A549 (cell line): ENCODE results near the gene LTA4H. TPM values are rescaled to one million over a fixed set of nuclear protein-coding genes. Genes with fewer than 3 reads are reported as not detected.
"Not testable (repeated sequence)": the region's sequence is repeated elsewhere in the genome, so short reads cannot be mapped to it uniquely, and the experiment has no call there.

Source experiments
- ATAC-seq, 2 experiments: fragments of 200-7000 bp in 1 of 2; fragments of >200 bp in 1 of 2; cut with Nextera tagmentation in 1 of 2; cut with Tn5 transposase in 1 of 2; 3 replicates each; pipeline versions ENCODE4 v1.8.0 to v1.9.1; 2018 to 2020; ENCODE audit warnings: mild to moderate bottlenecking in 1 of 2, moderate library complexity in 1 of 2
- CTCF ChIA-PET: fragments of 300-600 bp; sonication (Branson Sonifier 250); formaldehyde crosslinking; extraction: SDS; loops from one replicate; lab custom pipeline; 2021; ENCODE audit warnings: antibody characterized with exemption, inconsistent platforms; lab: Yijun Ruan, JAX
- POLR2A ChIA-PET: fragments of 350-600 bp; formaldehyde crosslinking; extraction: SDS; loops from one replicate; lab custom pipeline; 2021; ENCODE audit warnings: antibody characterized with exemption, inconsistent platforms; lab: Yijun Ruan, JAX
- DNase-seq, 2 experiments: peaks; one replicate each; pipeline versions ENCODE4 v3.0.0 to v3.0.0-alpha.2; 2011 to 2016; ENCODE audit warnings: low read depth in 1 of 2, low spot score in 1 of 2
- FAIRE-seq: peaks from 2 replicates; lab custom pipeline; 2011; peaks lifted over from hg19 to GRCh38; lab: Jason Lieb, UNC
- H3K27ac ChIP-seq, 2 experiments: fragments of >200 bp; sonication (Bioruptor Twin); formaldehyde crosslinking; 3 replicates each; pipeline ENCODE4 v1.5.1; 2016 to 2017
- H3K4me1 ChIP-seq: fragments of >200 bp; sonication (Bioruptor Twin); formaldehyde crosslinking; 3 replicates; pipeline ENCODE4 v1.6.1; 2016
- H3K4me2 ChIP-seq: fragments of >200 bp; sonication (Bioruptor Twin); formaldehyde crosslinking; 3 replicates; pipeline ENCODE4 v1.6.1; 2016
- H3K4me3 ChIP-seq: fragments of >200 bp; sonication (Bioruptor Twin); formaldehyde crosslinking; 3 replicates; pipeline ENCODE4 v1.5.1; 2016
- H3K9me3 ChIP-seq: fragments of >200 bp; sonication (Bioruptor Twin); formaldehyde crosslinking; 3 replicates; pipeline ENCODE4 v1.6.1; 2016
- CBX2 ChIP-seq: fragments of 200-600 bp; sonication (generic); IDR thresholded peaks from 2 replicates; pipeline ENCODE4 v1.6.1; 2016; ENCODE audit warnings: low read depth, mild to moderate bottlenecking, borderline replicate concordance
- CHD2 ChIP-seq: fragments of 150-350 bp; IDR thresholded peaks from 2 replicates; pipeline ENCODE4 v1.6.1; 2014; ENCODE audit warnings: low read length; ENCODE audit not compliant: partially characterized antibody
- CHD4 ChIP-seq: fragments of 200-600 bp; sonication (generic); IDR thresholded peaks from 2 replicates; pipeline ENCODE4 v1.6.1; 2016; ENCODE audit warnings: antibody characterized with exemption, mild to moderate bottlenecking, borderline replicate concordance
- EHF ChIP-seq: fragments of 250-450 bp; sonication (Bioruptor Pico); IDR thresholded peaks from 2 replicates; pipeline ENCODE4 v1.5.0; 2020; ENCODE audit warnings: mild to moderate bottlenecking
- ELK1 ChIP-seq: fragments of 150-350 bp; IDR thresholded peaks from 2 replicates; pipeline ENCODE4 v1.6.1; 2014; ENCODE audit warnings: low read depth, mild to moderate bottlenecking, low read length
- ESRRA ChIP-seq: fragments of 150-350 bp; IDR thresholded peaks from 2 replicates; pipeline ENCODE4 v1.6.1; 2014; ENCODE audit warnings: mild to moderate bottlenecking, low read length, borderline replicate concordance
- FOXS1 ChIP-seq: fragments of 250-450 bp; sonication (Bioruptor Pico); IDR thresholded peaks from 2 replicates; pipeline ENCODE4 v1.5.0; 2020; ENCODE audit warnings: mild to moderate bottlenecking, moderate library complexity
- GATA3 ChIP-seq: IDR thresholded peaks from 2 replicates; pipeline ENCODE4 v1.6.1; 2012; ENCODE audit warnings: borderline replicate concordance
- HEYL ChIP-seq: fragments of 250-450 bp; sonication (Bioruptor Pico); IDR thresholded peaks from 2 replicates; pipeline ENCODE4 v1.8.0; 2021; ENCODE audit warnings: mild to moderate bottlenecking, moderate library complexity
- HOXB5 ChIP-seq: fragments of 250-450 bp; sonication (Bioruptor Pico); IDR thresholded peaks from 2 replicates; pipeline ENCODE4 v1.5.0; 2020; ENCODE audit warnings: mild to moderate bottlenecking, moderate library complexity
- KDM5A ChIP-seq: fragments of 200-600 bp; sonication (generic); IDR thresholded peaks from 2 replicates; pipeline ENCODE4 v1.6.1; 2016; ENCODE audit warnings: antibody characterized with exemption, mild to moderate bottlenecking
- NFE2L2 ChIP-seq: fragments of 150-350 bp; conservative IDR thresholded peaks from 2 replicates; pipeline ENCODE4 v1.6.1; 2014; ENCODE audit warnings: low read length
- NPAS2 ChIP-seq: fragments of 250-450 bp; sonication (Bioruptor Pico); IDR thresholded peaks from 2 replicates; pipeline ENCODE4 v1.8.0; 2022; ENCODE audit warnings: mild to moderate bottlenecking, moderate library complexity, borderline replicate concordance
- POLR2A ChIP-seq: IDR thresholded peaks from 2 replicates; pipeline ENCODE4 v1.6.1; 2012; ENCODE audit warnings: mild to moderate bottlenecking, low read length
- RAD21 ChIP-seq, 2 experiments: fragments of >200 bp in 1 of 2; sonication (Bioruptor Twin) in 1 of 2; formaldehyde crosslinking in 1 of 2; IDR thresholded peaks in 1 of 2; conservative IDR thresholded peaks in 1 of 2; 2 replicates in 1 of 2; 3 replicates in 1 of 2; pipeline ENCODE4 v1.6.1; 2012 to 2018; ENCODE audit warnings: inconsistent platforms in 1 of 2
- RARB ChIP-seq: fragments of 250-450 bp; sonication (Bioruptor Pico); IDR thresholded peaks from 2 replicates; pipeline ENCODE4 v1.8.0; 2021; ENCODE audit warnings: mild to moderate bottlenecking, moderate library complexity
- RCOR1 ChIP-seq: fragments of 150-350 bp; IDR thresholded peaks from 2 replicates; pipeline ENCODE4 v1.6.1; 2014; ENCODE audit warnings: antibody characterized with exemption, low read length, low read depth
- RNF2 ChIP-seq: fragments of 200-600 bp; sonication (generic); IDR thresholded peaks from 2 replicates; pipeline ENCODE4 v1.6.1; 2016; ENCODE audit warnings: low read depth, mild to moderate bottlenecking, antibody characterized with exemption, moderate library complexity, borderline replicate concordance
- SMC3 ChIP-seq: fragments of >200 bp; sonication (Bioruptor Twin); formaldehyde crosslinking; IDR thresholded peaks from 3 replicates; pipeline ENCODE4 v1.6.1; 2018; ENCODE audit warnings: inconsistent platforms
- SREBF2 ChIP-seq: fragments of 450-650 bp; IDR thresholded peaks from 2 replicates; pipeline ENCODE4 v1.6.1; 2014; ENCODE audit warnings: mild to moderate bottlenecking, moderate library complexity
- TP53 ChIP-seq: fragments of 250-450 bp; sonication (Bioruptor Pico); IDR thresholded peaks from 2 replicates; pipeline ENCODE4 v1.5.0; 2021; ENCODE audit warnings: mild to moderate bottlenecking, moderate library complexity
- USF2 ChIP-seq: fragments of 450-650 bp; IDR thresholded peaks from 2 replicates; pipeline ENCODE4 v1.6.1; 2014; ENCODE audit warnings: antibody characterized with exemption
- ZC3H11A ChIP-seq: fragments of 450-650 bp; IDR thresholded peaks from 2 replicates; pipeline ENCODE4 v1.6.1; 2014; ENCODE audit warnings: antibody characterized with exemption, mild to moderate bottlenecking
- ZNF302 ChIP-seq: fragments of 250-450 bp; sonication (Bioruptor Pico); IDR thresholded peaks from 2 replicates; pipeline ENCODE4 v1.9.0; 2021; ENCODE audit warnings: inconsistent platforms, mild to moderate bottlenecking, moderate library complexity
- WGBS: methylation state at CpG from one replicate; pipeline ENCODE4 v1.1.6; 2017; ENCODE audit errors: missing lambda C conversion rate; 5-methylcytosine and 5-hydroxymethylcytosine counted together
- polyA plus RNA-seq, 4 experiments: library from polyadenylated mRNA; depleted of rRNA in 3 of 4; stranded (reverse); fragments of >200 nt; fragmentation: RNase III in 1 of 4; extraction: RNeasy Plus Mini Kit Qiagen cat#74134 plus additional on column Dnase treatment in 1 of 4; gene quantifications; 2 replicates in 3 of 4; 3 replicates in 1 of 4; pipeline ENCODE4 v1.2.3, GENCODE V29; 2011 to 2017
- TF ChIP-seq, protein P1 (sequence below): fragments of >200 bp; sonication (Bioruptor Twin); formaldehyde crosslinking; IDR thresholded peaks from 3 replicates; pipeline ENCODE4 v1.5.1; 2016
- TF ChIP-seq, protein P2 (sequence below): fragments of >200 bp; sonication (Bioruptor Twin); formaldehyde crosslinking; IDR thresholded peaks from 2 replicates; pipeline ENCODE4 v1.6.1; 2016

Gene LTA4H
- polyA plus RNA-seq, 2 of the 4 experiments (the other 2 are of a cell fraction) = 126 to 174 TPM

GRCh38 chr12:96068111-96068510 lies 32.7 kb upstream of the LTA4H start:
- no peak overlapping the region for H3K27ac ChIP-seq
- ATAC-seq = no peak
- H3K4me3 ChIP-seq = no peak overlapping the region
- no peak overlapping the region for H3K4me2 ChIP-seq
- H3K4me1 ChIP-seq = peaks cover 5% of the 10 kb centered on the region; the same call in 2 of the 3 replicates
- CTCF ChIA-PET = interaction anchor here (6.8 to 8.8 kb wide), 2 partner anchors 147 to 449 kb away, joined by 64 to 90 read pairs; no protein-coding TSS in a partner anchor
- no peaks in the 10 kb centered on the region for H3K9me3 ChIP-seq
- no peak for DNase-seq
- no peak for FAIRE-seq
- POLR2A ChIA-PET = no interaction called here
- WGBS = 84% methylated on average over 5 of the region's 5 CpGs
- TF ChIP-seq KDM5A (no peak), ESRRA (no peak), CHD4 (no peak), RNF2 (no peak), TP53 (CRISPR knock-in tag) (no peak), NFE2L2 (no peak), HOXB5 (CRISPR knock-in tag) (no peak), ELK1 (no peak), ZC3H11A (no peak)

GRCh38 chr12:96065776-96066175 lies 30.4 kb upstream of the LTA4H start:
- ATAC-seq, DNase-seq, H3K4me1 ChIP-seq, H3K4me3 ChIP-seq, POLR2A ChIA-PET, H3K27ac ChIP-seq, H3K4me2 ChIP-seq, H3K9me3 ChIP-seq, FAIRE-seq: not testable (repeated sequence)
- CTCF ChIA-PET = interaction anchor here (1.4 to 8.8 kb wide), 4 partner anchors 147 to 451 kb away, joined by 5 to 90 read pairs (median 36); no protein-coding TSS in a partner anchor
- WGBS = 84% methylated on average over 3 of the region's 3 CpGs

DNA sequence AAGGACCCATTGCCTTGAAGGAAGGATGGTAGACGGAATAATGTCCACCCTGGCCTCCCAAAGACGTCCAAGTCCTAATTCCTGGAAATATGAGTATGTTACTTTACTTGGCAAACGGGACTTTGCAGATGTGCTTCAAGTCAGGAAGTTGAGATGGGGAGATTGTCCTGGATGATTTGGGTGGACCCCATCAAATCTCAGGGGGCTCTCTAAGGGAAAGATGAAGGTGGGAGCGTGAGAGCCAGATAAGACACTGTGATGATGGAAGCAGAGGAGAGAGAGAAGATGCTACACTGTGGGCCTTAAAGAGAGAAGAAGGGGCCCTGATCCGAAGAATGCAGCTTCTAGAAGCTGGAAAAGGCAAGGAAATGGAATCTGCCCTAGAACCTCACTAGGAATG lies 29.6 kb upstream of the LTA4H start:
- Histone ChIP-seq H3K27ac (no peak overlapping the region), H3K4me3 (no peak overlapping the region), H3K4me2 (no peak overlapping the region), H3K4me1 (no peaks in the 10 kb centered on the region), H3K9me3 (no peaks in the 10 kb centered on the region)
- ATAC-seq (no peak), FAIRE-seq (no peak), DNase-seq (no peak)
- 72% methylated on average over 5 of the region's 5 CpGs for WGBS
- POLR2A ChIA-PET = no interaction called here
- TF ChIP-seq RAD21 (conservative IDR thresholded peaks at IDR 0.05 in 1 of 2, IDR thresholded peaks at IDR 0.05 in 1 of 2) = no peak
- TF ChIP-seq SMC3 = no peak
- TF ChIP-seq, protein P1, sequence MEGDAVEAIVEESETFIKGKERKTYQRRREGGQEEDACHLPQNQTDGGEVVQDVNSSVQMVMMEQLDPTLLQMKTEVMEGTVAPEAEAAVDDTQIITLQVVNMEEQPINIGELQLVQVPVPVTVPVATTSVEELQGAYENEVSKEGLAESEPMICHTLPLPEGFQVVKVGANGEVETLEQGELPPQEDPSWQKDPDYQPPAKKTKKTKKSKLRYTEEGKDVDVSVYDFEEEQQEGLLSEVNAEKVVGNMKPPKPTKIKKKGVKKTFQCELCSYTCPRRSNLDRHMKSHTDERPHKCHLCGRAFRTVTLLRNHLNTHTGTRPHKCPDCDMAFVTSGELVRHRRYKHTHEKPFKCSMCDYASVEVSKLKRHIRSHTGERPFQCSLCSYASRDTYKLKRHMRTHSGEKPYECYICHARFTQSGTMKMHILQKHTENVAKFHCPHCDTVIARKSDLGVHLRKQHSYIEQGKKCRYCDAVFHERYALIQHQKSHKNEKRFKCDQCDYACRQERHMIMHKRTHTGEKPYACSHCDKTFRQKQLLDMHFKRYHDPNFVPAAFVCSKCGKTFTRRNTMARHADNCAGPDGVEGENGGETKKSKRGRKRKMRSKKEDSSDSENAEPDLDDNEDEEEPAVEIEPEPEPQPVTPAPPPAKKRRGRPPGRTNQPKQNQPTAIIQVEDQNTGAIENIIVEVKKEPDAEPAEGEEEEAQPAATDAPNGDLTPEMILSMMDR = no peak
- TF ChIP-seq RCOR1 = no peak
- TF ChIP-seq NFE2L2 = no peak
- CTCF ChIA-PET = interaction anchor here (0.6 to 8.8 kb wide), 7 partner anchors 8 to 452 kb away, joined by 3 to 90 read pairs (median 5); no protein-coding TSS in a partner anchor

DNA sequence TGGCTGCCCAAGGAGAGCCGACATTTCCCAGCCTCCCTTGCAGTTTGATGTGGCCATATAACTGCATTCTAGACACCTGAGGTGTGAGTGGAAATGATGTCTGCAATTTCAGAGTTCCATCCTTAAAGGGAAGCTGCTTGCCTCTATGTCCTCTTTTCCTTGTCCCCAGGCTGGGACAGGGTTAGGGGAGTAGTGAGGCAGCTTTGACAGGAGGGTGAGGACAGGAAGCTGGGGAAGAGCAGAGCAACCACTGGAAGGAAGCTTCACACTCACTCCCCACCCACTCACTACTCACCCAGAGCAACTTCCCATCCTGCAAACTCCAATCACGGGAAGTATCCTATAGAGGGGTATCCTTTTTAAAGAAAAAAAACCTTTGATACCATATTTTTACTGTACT lies 28.9 kb upstream of the LTA4H start:
- CTCF ChIA-PET = interaction anchor here (0.6 to 8.8 kb wide), 10 partner anchors 9 to 453 kb away, joined by 3 to 90 read pairs (median 4); no protein-coding TSS in a partner anchor
- H3K4me1 ChIP-seq = no peaks in the 10 kb centered on the region
- 76% methylated on average over 2 of the region's 2 CpGs for WGBS
- FAIRE-seq (no peak), ATAC-seq (no peak), DNase-seq (no peak)
- POLR2A ChIA-PET = no interaction called here
- H3K9me3 ChIP-seq = no peaks in the 10 kb centered on the region
- H3K27ac ChIP-seq = no peak overlapping the region
- H3K4me2 ChIP-seq = no peak overlapping the region
- no peak overlapping the region for H3K4me3 ChIP-seq
- TF ChIP-seq ZNF302 = no peak
- no peak for TF ChIP-seq RARB (CRISPR knock-in tag)
- TF ChIP-seq NPAS2 = no peak
- no peak for TF ChIP-seq USF2
- no peak for TF ChIP-seq ZC3H11A
- TF ChIP-seq POLR2A = no peak
- no peak for TF ChIP-seq EHF (CRISPR knock-in tag)
- TF ChIP-seq CBX2 = no peak
- TF ChIP-seq CHD2 = no peak
- TF ChIP-seq, protein P2, sequence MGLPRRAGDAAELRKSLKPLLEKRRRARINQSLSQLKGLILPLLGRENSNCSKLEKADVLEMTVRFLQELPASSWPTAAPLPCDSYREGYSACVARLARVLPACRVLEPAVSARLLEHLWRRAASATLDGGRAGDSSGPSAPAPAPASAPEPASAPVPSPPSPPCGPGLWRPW = no peak
- no peak for TF ChIP-seq SREBF2
- no peak for TF ChIP-seq HEYL
- TF ChIP-seq GATA3 = no peak
- TF ChIP-seq, protein P1 = no peak
- TF ChIP-seq FOXS1 = no peak
